Activated T-helper 9 cell treated with anti-CD3 and anti-CD28 coated beads, Interleukin-2, amount 50 U/mL, for 16 hours (primary cell): Measurements from ENCODE around the gene SARM1.

ENCODE experiments used
- DNase-seq: peaks from one replicate; pipeline ENCODE4 v3.0.0-alpha.2; 2020; ENCODE audit warnings: low read depth

Gene SARM1

DNA sequence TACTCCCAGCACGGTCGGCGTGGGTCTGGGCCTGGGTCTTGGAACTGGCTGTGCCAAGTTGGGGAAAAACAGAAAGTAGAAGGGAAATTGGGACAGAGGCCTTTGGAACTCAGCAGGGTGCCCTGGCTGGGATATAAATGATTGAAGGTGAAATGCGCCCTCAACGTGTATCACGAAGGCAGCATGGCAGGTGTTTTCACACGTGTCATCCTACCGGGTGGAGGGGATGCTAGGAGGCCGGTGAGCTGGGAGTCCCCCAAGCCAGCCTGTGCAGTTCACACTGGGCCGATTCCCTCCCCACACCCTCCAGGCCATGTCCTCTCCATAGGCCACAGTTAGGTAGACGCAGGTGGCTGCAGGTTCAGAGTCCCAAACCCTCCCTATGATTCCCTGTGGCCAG, 30.0 kb upstream of the SARM1 start:
- no peak for DNase-seq

DNA sequence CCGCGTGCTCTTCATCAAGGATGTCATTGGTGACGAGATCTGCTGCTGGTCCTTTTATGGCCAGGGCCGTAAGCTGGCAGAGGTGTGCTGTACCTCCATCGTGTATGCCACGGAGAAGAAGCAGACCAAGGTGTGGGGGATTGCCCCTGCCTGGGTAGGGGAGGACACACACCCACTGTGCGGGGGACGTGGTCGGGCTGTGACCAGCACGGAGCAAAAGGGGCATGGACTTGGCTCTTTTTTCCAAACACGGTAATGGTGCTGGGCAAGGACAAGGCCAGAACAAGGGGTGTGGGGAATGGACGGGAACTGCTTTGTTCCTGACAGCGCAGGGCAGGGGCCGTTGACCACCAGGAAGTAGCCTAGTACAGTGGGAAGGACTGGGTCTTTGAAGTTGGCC, 29.2 kb upstream of the SARM1 start:
- no peak for DNase-seq

DNA sequence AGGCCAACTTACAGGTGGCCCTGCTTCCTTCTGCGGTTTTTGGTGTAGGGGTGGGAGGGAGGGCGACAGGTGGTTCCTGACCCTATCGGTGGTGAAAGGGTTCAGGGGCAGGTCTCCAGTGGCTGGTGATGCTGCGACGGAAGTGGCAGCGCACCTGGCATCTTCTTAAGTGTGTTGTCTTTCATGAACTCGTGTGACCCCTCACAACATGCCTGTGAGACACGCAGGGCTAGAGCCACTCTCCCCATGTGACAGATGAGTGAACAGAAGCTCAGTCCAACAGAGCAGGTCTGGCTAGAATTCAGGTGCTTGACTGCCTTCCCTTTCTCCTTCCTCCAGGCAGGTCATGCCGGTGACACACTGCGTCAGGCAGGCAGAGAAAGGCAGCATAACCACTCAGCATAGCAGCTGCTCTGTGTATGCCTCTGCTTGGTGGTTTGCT, 28.0 kb upstream of the SARM1 start:
- no peak for DNase-seq

DNA sequence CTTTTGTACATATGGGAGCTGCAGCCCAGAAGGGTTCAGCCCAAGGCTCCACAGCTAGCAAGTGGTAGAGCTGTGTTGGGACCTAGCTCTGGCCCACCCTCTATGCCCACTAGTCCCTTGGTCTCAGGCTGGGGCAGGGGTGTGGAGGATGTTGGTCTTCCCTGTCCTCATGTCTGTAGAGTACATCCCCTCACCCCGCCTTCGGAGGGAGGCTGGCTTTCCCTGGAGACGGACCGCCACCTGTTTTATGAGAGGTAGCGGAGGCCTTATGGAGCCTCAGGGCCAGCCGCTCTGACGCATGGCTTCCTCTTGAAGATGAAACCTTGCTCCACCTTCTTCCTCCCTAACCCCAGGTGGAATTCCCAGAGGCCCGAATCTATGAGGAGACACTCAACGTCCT, 27.5 kb upstream of the SARM1 start:
- no peak for DNase-seq

DNA sequence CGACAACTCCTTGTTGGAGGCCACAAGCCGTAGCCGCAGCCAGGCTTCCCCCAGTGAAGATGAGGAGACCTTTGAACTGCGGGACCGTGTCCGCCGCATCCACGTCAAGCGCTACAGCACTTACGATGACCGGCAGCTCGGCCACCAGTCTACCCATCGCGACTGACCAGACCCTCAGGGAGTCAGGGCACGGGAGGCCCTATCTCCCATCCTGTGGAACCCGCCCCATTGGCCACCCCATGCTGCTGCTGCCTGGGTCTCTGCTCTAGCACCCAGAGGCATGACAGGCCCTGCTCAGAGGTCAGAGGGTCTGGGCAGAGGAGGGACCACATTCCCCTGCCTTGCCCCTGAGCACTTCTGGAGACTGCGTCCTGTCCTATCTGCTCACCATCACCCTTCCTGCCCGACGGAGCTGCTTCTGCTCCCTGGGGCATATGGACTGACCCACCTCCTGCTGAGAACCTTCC, 27.0 kb upstream of the SARM1 start:
- no peak for DNase-seq

DNA sequence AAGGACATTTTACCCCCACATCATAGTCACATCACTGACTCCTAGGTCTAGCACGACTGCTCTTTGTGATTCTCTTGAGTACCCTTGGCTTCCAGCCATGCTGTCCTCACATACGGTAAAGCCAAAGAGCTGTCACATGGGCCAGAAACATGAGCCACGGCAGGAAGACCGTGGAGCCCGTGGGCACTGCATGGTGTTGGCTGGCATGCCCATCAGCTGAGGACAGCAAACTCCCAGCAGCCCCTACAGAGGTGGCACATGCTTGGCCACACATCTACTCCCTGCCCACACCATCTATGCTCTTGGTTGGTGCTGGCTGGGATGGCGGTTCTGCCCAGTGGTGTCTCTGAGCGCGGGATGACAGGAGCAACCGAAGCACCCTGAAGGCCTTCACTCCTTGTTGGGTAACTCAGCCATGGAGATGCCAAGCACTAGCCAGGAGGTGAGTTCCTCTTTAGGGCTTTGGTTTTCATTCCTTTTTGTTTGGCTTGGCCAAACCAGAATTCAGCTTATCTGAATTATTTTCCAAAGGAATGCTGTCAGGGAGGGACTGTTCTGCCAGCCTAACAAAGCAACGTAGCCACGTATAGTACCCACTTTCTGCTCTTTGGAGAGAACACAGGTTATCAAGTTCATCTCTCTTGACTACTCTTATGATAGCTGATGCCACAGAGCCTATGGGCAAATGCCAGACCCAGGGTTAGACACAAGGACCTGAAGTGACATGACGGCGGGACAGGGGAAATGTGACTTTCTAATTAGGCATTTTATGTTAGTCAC, 25.9 kb upstream of the SARM1 start:
- no peak for DNase-seq

DNA sequence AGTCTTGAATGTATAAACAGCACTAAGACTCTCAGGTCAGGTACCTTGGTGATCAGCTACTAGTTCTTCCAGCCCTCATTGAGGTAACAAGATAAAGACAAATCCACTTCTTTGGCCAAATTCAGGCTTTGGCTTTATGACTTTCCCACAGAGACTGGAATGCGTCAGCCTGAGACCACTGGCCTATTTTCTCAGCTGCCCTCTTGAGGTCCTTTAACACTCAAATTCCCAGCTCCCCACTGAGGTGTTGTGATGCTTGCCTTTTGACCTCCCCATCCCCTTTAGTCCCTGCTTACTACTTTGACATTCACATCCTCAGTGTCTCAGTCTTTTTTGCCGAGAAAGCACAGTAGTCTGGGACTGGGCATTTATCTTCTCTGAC, 25.3 kb upstream of the SARM1 start:
- no peak for DNase-seq

DNA sequence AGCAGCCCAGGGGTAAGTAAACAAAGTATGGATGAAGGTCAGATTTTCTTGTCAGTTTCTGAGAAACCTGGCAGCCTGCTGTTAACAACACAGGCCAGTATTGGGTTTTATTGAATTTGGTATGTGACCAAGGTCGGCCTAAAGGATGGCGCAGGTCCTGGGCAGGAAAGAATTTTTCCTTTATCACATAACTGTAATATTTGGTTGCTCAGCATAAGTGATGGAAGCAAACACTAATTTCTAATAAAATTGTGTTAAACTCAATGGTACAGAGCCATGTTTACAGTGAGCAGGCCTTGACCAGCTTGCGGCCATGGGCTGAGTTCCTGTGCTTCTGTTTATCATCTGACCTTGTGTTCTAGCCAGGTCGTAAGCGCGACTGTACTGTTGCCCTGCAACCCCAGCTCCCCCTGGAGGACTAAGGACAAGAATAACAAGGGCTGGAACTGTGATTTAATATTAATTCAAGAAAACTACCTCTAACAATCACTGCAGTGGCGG, 24.7 kb upstream of the SARM1 start:
- no peak for DNase-seq

DNA sequence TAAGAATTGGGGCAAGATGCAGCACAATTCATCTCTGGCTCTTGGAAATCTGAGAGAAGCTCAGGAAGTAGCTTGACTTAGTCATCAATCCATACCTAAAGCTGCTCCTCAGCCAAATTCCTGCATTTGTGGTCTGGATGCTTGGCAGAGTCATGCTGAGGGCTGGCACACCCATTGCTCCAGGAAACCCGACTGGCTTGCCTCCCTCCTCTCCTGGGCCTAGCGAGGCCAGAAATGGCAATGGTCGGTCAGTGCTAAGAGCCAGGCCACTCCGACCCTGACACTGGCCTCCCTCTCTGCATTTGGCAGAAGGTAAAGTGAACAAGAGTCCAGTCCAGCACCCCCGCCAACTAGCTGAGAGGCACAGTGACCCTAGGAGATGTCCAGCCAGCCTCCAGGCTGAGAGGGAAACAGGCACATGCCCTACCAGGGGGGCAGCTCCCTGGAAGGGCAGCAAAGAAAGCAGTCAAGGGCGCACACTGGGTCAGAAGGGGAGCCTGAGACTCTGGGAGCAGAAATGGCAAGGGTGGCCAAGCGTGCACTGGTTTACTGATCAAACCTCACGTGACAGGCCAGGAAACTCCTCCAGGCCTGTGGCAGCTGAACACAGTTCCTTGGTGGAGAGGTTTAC, 24.1 kb upstream of the SARM1 start:
- DNase-seq, result no peak

DNA sequence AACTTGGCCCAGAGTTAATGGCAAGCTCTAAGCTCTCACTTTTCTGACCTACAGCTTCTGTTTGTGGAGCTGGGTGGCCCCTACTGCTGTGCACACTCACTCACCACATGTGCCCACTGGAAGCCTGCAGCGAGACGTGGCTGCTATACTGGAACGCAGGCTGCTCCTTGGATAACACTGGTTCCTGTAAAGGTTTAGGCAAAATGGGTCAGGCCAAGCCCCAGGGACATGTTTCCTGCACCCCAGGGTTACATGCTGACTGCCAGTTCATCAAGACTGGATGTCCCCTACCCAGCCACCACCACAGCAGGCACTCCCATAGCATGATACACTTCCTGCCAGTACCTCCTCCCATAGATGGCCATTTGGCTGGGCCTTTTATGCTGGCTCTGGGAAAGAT, 22.5 kb upstream of the SARM1 start:
- no peak for DNase-seq

DNA sequence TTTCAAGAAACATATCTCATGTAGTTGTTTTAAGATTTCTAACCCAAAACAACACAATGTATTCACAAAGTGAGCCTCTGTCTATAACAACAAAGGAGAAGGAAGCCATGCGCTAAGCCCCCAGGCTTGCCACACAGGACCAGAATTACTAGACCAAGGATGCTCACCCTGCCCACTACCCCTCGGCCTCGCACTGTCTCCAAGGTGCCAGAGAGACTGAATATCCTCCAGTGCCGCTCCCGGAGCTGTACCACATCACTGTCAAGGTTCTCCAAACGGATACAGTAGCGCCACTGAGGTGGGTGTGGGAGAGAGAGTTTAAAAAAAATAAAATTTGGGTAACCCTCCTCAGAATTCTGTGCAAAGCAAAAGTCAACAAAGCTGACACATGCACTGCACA, 21.2 kb upstream of the SARM1 start:
- DNase-seq, result no peak

DNA sequence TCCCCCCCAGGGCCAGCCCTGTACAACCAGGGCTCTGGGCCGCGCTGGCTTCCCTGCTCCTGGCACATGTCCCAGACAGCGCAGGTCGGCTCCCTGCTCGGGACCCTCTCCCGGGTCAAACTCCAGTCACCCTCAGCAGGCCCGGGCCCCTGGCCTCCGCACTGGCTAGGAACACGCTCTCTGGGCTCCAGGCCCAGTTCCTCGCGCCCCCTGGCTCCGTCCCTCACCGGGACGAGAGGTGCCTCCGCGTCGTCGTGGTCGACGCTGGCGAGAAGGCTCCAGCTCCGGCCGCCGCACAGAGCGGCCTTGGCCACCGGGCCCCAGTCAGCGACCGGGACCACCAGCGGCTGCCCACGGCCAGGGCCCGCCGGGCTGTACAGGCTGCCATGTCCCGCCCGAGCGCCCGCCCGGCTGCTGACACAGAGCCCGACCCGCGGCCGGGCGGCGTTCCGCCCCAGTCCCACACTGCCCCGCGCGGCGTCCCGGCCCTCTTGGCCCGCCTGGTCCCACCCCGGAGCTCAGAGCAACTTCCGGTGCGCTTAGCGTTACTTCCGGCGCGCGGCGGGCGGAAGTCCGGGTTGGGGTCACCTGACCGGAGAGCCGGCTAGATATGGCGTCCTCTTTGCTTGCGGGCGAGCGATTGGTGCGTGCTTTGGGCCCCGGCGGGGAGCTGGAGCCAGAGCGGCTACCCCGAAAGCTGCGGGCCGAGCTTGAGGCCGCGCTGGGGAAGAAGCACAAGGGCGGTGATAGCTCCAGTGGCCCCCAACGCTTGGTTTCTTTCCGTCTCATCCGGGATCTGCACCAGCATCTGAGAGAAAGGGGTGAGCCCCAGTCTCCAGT, 14.2 kb upstream of the SARM1 start, which contains the start of gene POLDIP2:
TSS of gene POLDIP2 (minus strand) at position 467 of the 840 bp plus-strand sequence. CDS start at position 388, 79 bp downstream.
- DNase-seq, result peak; percentile 95

DNA sequence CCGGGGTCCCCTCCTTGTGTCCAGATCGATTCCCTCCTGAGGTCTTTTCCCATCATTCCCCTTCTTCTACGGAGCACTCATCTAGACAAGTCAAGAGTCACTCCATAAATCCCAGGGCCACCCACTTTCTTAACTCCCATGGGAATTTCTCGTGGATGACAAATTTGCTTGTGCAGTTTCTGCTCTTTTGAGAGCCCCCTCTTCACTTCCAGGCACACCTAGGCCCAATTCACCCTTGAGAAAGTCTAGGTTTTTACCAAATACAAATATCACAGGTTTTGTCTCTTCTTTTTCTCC, 13.6 kb upstream of the SARM1 start:
- DNase-seq, result no peak

DNA sequence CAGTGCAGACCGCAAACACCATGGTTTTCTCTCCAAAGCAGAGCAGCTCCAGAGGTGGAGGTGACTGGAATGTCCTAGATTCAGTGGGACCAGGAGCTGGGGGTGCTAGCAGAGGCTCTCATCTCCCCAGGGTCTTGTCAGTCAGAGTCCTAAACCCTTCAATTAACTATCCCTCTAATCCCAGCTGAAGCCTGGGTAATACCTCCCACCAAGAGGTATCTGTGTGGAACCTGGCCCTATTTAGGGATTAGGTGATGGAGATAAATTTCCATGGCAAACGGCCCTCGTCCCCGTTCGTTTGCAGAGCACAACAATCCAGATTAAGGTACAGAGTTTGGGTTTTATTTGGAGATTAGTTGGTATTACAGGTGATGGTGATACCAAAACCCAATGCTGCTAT, 8.3 kb upstream of the SARM1 start:
- DNase-seq, result no peak

DNA sequence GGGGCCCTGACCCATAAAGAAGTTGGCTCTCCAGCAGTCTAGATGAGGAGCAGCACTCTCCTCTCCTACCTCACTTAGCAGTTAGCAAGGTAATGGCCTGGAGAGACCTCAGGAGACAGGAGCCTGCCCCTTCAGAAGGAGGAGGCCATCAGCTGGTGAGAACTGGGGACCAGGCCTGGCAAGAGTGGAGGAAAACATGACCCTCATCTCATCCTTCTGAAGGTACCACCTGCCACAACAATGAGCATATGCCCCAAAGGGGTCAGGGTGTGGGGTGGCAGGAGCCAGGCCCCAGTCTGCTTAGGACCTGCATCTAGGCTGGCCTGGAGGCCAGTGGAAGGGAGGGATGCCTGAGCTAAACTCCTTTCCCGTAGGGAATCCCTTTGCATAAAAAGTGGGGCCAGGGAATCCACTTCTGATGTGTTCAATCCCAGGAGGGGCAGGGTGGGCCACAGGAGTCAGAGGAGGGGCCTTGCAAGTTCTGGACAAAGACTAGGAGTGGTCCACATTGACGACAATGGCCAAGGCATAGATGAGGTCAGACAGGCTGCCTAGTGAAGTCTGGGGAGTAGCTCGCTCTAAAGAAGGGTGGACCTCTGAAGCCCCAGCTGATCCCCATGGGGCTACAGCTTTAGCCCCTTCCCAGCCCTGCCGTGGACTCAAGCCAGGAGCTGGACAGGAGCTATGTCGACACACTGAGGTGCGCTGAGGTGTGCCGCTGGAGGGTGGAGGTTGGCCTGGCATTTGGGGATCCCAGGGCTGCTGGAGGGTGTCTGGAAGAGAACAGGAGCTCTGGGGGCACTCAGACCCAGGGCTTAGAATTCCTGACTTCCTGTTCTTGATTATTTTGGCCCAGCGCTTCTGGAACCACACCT, 7.5 kb upstream of the SARM1 start:
- DNase-seq, result no peak

DNA sequence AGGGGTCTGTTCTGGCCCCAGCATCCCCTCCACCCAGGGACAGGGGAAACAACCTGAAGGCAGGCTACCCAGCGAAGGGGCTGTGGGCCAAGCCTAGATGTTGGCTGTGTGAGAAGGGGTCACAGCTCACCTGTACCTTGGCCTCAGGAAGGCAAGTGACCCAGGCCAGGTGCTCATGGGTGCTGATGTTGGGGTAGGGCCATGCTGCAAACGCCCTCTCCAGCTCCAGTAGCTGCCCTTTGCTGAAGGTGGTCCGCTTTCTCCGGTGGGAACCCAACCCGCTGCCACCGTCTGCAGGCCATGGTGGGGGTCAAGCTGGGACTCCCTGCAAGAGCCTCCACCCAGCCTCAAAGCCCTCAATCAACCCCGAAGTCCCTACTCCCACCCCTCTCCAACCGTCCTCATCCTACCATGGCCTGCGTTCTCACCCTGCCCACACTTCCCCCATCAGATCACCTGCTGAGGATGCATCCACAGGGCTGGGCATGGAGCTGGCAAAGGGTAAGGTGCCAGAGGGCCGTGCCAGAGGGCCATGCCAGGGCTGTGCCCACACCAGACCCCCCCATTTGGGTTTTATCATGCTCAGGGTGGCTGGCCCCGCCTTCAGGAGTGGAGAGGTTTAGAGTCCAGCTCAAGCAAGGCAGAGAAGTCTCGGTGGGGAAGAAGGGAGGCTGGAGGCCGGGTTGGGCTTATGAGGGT, 6.7 kb upstream of the SARM1 start, which contains the start of gene SEBOX:
TSS of gene SEBOX (minus strand) at position 535 of the 699 bp plus-strand sequence. CDS start at position 487, 48 bp downstream.
- no peak for DNase-seq

DNA sequence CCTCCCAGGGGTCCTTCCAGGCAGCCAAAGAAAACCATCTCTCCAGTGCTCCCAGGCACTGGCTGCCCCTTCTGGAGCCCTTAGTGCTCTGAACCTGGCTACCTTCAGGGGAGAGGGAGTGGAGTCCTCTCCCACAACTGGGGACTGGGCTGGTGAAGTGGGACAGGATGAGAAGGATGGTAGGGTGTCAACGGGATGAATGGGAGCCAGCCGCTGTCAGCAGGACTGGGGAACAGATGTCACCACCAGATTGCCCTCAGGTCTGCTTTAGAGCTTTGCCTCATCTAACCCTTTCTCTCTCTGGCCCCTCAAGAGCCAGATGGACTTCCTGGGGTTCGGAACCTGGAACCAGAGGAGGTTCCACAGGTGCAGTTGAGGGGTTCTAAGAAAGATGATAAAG, 6.0 kb upstream of the SARM1 start:
- DNase-seq, result no peak

DNA sequence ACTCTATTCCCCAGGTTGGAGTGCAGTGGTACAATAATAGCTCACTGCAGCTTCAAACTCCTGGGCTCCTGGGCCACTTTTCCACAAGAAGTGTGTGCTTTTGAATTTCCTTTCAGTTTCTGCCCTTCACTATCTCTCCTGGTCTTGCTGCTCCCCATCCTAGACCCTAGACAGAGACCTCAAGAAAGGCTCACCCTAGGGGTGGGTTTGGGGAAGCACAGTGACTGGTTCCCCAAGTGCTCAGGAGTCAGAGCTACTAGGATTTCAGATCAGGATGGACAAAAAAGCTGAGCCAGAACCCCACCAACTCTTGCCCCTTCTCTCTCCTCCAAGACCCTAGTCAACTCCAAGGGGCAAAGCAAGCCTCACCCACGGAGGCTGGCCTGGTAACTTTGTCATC, 4.9 kb upstream of the SARM1 start:
- DNase-seq, result no peak

DNA sequence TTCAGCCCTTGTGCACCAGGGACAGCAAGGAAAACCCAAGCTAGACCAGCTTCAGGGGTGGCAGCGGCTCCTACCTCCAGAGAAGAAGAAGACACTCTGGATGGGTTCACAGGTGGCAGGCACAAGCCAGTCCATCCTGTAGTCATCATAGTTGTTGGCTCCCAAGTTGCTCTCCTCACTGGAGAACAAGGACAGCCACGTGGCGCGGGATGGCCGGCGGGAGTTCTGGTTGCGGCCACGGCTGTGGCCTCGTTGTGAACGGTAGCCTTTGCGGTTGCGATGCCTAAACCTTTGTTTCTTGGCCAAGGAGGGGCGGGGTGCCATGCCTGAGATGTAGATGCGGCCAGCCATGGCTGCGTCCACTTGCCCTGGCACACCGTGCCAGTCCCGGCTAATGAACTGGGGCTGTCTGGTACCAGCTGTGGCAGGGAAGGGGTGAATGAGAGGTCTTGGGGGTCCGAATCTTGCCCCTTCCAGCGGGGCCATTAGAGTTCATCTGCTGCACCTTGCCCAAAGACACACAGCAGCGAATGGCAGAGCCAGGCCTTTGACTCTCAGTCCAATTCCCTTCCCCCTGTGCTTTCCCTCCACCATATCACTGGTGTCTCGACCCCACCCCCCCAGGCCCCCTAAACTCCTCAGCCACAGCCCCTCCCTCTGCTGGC, 3.7 kb upstream of the SARM1 start:
- DNase-seq, result no peak

DNA sequence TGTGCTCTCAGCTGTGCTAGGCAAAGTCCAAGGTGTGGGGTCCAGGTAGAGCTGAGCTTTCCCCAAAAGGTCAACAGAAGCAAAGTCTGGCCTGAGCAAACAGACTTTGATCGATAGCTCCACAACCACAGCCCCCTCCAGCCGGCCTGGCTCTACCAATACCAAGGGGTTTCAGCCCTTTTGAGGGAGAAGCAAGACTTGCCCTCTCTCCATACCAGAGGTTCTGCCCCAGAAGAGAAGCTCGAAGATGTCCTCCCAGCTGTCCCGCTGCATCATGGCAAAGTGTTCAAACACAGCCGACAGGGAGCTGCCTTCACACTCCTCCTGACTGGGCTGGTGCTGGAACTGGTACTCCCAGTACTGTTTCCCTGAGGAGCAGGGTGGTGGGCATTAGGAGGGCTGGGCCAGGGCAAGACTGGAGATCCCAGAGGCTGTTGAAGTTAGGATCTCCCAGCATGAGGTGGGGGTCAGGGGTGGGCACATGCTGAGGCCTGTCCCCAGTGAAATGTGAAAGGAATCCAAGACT, 3.1 kb upstream of the SARM1 start:
- no peak for DNase-seq
